Activated T-cell treated with anti-CD3 and anti-CD28 coated beads, Interleukin-2, amount 50 U/mL, for 1 hour (primary cell): Measurements from ENCODE around the gene CTNNA2.

Source experiments
- DNase-seq: peaks from one replicate; pipeline ENCODE4 v3.0.0-alpha.2; 2020

CTNNA2 gene

GRCh38 chr2:80527119-80527518, 1014.3 kb downstream of the CTNNA2 start:
- no peak for DNase-seq

GRCh38 chr2:80529466-80530165, 1016.8 kb downstream of the CTNNA2 start:
- DNase-seq, result no peak

GRCh38 chr2:80530442-80531064, 1017.7 kb downstream of the CTNNA2 start:
- DNase-seq, result no peak

GRCh38 chr2:80531319-80531718, 1018.5 kb downstream of the CTNNA2 start:
- no peak for DNase-seq

- no peak for DNase-seq
These were observed 1032.8 kb downstream of the CTNNA2 start for GRCh38 chr2:80545420-80546210.

GRCh38 chr2:80546766-80547165, 1033.9 kb downstream of the CTNNA2 start:
- DNase-seq, result no peak

GRCh38 chr2:80547344-80547743, 1034.5 kb downstream of the CTNNA2 start:
- no peak for DNase-seq

GRCh38 chr2:80548469-80548868, 1035.6 kb downstream of the CTNNA2 start:
- DNase-seq, result no peak

GRCh38 chr2:80549901-80550300, 1037.0 kb downstream of the CTNNA2 start:
- no peak for DNase-seq

- DNase-seq, result no peak
These were observed 1047.5 kb downstream of the CTNNA2 start for GRCh38 chr2:80560326-80560725.

GRCh38 chr2:80568011-80568410, 1055.2 kb downstream of the CTNNA2 start:
- DNase-seq, result no peak

- DNase-seq, result no peak
These were observed 1060.3 kb downstream of the CTNNA2 start for GRCh38 chr2:80573167-80573566.

GRCh38 chr2:80573950-80574349, 1061.1 kb downstream of the CTNNA2 start:
- DNase-seq, result no peak

- DNase-seq, result no peak
These were observed 1066.9 kb downstream of the CTNNA2 start for GRCh38 chr2:80579756-80580155.

GRCh38 chr2:80591233-80591632, 1078.4 kb downstream of the CTNNA2 start:
- no peak for DNase-seq

- DNase-seq, result no peak
These were observed 1079.3 kb downstream of the CTNNA2 start for GRCh38 chr2:80592106-80592505.

- no peak for DNase-seq
These were observed 1097.3 kb downstream of the CTNNA2 start for GRCh38 chr2:80610108-80610507.

GRCh38 chr2:80621656-80622055, 1108.8 kb downstream of the CTNNA2 start:
- no peak for DNase-seq

GRCh38 chr2:80624062-80624461, 1111.2 kb downstream of the CTNNA2 start:
- no peak for DNase-seq

- no peak for DNase-seq
These were observed 1121.7 kb downstream of the CTNNA2 start for GRCh38 chr2:80634590-80634989.

- DNase-seq, result no peak
These were observed 1125.9 kb downstream of the CTNNA2 start for GRCh38 chr2:80638783-80639182.

GRCh38 chr2:80642465-80642864, 1129.6 kb downstream of the CTNNA2 start:
- DNase-seq, result no peak

GRCh38 chr2:80643598-80643997, 1130.7 kb downstream of the CTNNA2 start:
- no peak for DNase-seq

GRCh38 chr2:80651435-80651834, 1138.6 kb downstream of the CTNNA2 start:
- no peak for DNase-seq
